Measurements from ENCODE around the gene GBE1.
"Not testable (repeated sequence)": the region's sequence is repeated elsewhere in the genome, so short reads cannot be mapped to it uniquely, and the experiment has no call there.

GBE1 gene

GRCh38 chr3:81752604-81753003 lies 8.8 kb downstream of the GBE1 start:
- DNase-seq = no peak

- DNase-seq = no peak
These were observed 12.2 kb downstream of the GBE1 start for GRCh38 chr3:81749265-81749664.

- not testable (repeated sequence) for DNase-seq
These were observed 14.2 kb downstream of the GBE1 start for GRCh38 chr3:81747280-81747679.

- DNase-seq = no peak
These were observed 17.1 kb downstream of the GBE1 start for GRCh38 chr3:81744366-81744765.

GRCh38 chr3:81743096-81744025 lies 18.1 kb downstream of the GBE1 start:
- DNase-seq = no peak

- no peak for DNase-seq
These were observed 18.9 kb downstream of the GBE1 start for GRCh38 chr3:81742581-81742980.

- no peak for DNase-seq
These were observed 20.2 kb downstream of the GBE1 start for GRCh38 chr3:81741216-81741615.

- DNase-seq = no peak
These were observed 20.7 kb downstream of the GBE1 start for GRCh38 chr3:81740731-81741130.

- no peak for DNase-seq
These were observed 26.1 kb downstream of the GBE1 start for GRCh38 chr3:81735334-81735733.

GRCh38 chr3:81734742-81735141 lies 26.7 kb downstream of the GBE1 start:
- no peak for DNase-seq

GRCh38 chr3:81732642-81733041 lies 28.8 kb downstream of the GBE1 start:
- DNase-seq = no peak

- no peak for DNase-seq
These were observed 32.5 kb downstream of the GBE1 start for GRCh38 chr3:81728766-81729544.

GRCh38 chr3:81726735-81727134 lies 34.7 kb downstream of the GBE1 start:
- DNase-seq = no peak

GRCh38 chr3:81726132-81726531 lies 35.3 kb downstream of the GBE1 start:
- no peak for DNase-seq

GRCh38 chr3:81723732-81724313 lies 37.6 kb downstream of the GBE1 start:
- DNase-seq = no peak

GRCh38 chr3:81718311-81718710 lies 43.1 kb downstream of the GBE1 start:
- DNase-seq = no peak

- DNase-seq = no peak
These were observed 44.5 kb downstream of the GBE1 start for GRCh38 chr3:81716870-81717509.

GRCh38 chr3:81713031-81713430 lies 48.4 kb downstream of the GBE1 start:
- no peak for DNase-seq

- DNase-seq = no peak
These were observed 51.8 kb downstream of the GBE1 start for GRCh38 chr3:81709606-81710005.

GRCh38 chr3:81707996-81708395 lies 53.4 kb downstream of the GBE1 start:
- DNase-seq = no peak

- no peak for DNase-seq
These were observed 59.3 kb downstream of the GBE1 start for GRCh38 chr3:81702126-81702525.

GRCh38 chr3:81699536-81700320 lies 61.7 kb downstream of the GBE1 start:
- DNase-seq = no peak

Data from NCI-H2081 treated with DMSO at 0.1 percent for 48 hours (cell line).